ENCODE results near the gene CUTA. TPM values are rescaled to one million over a fixed set of nuclear protein-coding genes. Genes with fewer than 3 reads are reported as not detected.
"Not testable (repeated sequence)": the region's sequence is repeated elsewhere in the genome, so short reads cannot be mapped to it uniquely, and the experiment has no call there.

The CUTA gene
- polyA plus RNA-seq, 3 donors = 226 to 254 (median 240) TPM

DNA sequence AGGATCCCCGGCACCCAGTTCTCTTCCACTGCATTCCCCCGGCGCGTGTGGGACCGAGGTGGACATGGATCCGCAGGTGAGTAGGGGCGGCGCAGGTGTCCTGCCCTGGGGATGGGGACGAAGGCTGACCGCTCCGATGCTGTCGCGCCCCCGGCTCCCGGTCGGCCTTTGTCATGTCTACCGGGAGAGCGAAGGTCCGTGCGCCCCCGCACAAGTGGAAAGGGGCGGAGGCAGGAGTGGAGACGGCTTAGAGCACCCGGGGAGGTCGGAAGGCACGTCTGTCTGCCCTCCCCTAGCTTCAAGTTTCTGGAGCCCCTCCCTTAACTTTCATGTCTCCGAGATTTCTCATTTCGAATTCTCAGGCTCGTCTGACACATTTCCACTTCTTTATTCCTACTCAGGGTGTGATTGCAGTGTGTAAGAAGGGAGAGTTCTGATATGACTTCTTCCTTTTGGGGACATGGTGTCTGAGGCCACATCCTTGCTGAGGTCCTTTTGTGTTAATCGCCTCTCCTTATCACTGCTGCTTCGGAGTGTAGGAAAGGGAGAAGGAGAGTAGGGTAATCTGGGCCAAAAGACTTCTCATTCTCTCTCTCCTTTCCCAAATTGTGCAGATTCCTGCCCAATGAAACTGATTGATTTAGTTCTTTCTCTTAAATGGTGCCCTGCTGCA, 25.8 kb downstream of the CUTA start:
- no peak for DNase-seq (ENCODE audit: extremely low read depth in 1 of 11, low read depth in 9 of 11, low spot score in 4 of 11)

- peak; percentile 95 to 100 (median 99) for DNase-seq (ENCODE audit: extremely low read depth in 1 of 11, low read depth in 9 of 11, low spot score in 4 of 11)
These were observed 26.5 kb downstream of the CUTA start, which contains the start of gene KIFC1 for GRCh38 chr6:33391278-33391921. Gene KIFC1 (plus strand): TSS chr6:33391823. CDS start chr6:33391986, 163 bp downstream.

DNA sequence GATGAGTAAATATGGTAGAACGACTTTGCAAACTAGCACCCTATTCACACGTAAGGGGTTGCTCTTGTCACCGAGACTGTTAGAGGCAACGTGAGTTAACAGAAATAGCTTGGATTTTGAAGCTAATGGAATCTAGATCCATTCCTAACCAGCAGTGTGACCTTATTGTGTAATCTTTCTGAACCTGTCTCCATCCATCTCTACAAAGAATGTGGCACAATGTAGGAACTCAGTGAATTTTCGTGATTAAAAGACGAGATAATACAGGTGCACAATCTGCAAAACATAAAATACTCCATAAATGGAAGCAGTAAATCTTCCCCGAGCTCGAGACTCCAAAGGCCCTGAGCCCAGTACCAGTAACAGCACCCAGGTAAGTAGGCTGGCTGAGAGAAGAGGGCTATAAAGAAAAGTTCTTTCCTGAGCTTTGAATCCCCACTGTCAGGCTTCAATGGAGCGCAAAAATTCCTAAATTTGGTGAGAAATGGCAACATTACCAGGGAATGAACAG, 27.1 kb downstream of the CUTA start:
- DNase-seq (ENCODE audit: extremely low read depth in 1 of 11, low read depth in 9 of 11, low spot score in 4 of 11) = no peak

GRCh38 chr6:33390173-33390572, 27.7 kb downstream of the CUTA start:
- no peak for DNase-seq (ENCODE audit: extremely low read depth in 1 of 11, low read depth in 9 of 11, low spot score in 4 of 11)

- no peak for DNase-seq (ENCODE audit: extremely low read depth in 1 of 11, low read depth in 9 of 11, low spot score in 4 of 11)
These were observed 33.3 kb downstream of the CUTA start for GRCh38 chr6:33384581-33385020.

- no peak for DNase-seq (ENCODE audit: extremely low read depth in 1 of 11, low read depth in 9 of 11, low spot score in 4 of 11)
These were observed 34.3 kb downstream of the CUTA start for GRCh38 chr6:33383427-33384185.

DNA sequence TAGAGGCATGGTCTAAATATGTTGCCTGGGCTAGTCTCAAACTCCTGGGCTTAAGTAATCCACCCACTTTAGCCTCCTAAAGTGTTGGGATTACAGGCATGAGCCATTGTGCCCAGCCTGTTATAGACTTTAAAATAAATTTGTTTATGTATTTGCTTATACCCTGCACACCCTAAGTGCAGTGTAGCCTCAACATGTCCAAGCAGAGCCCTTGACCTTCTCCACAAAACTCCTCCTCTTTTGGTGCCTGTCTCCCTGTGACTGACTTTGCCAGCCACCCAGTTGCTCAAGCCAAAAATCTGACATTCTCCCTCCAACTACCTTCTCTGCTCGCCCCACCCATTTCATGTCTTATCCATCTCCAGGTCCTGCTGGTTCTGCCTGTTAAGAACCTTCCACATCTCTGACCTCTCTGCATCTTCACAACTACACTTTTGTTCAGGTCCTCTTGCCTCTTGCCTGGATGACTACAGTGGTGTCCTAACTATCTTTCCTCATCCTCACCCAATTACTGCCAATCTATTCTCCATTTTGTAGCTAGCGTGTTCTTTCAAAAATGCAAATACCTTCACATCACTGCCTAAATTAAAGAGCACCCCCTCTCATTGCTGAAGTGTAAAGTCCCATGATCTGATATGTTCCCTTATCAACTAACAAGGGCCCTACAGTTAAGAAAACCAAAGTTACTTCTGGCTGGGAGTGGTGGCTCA, 37.5 kb downstream of the CUTA start:
- no peak for DNase-seq (ENCODE audit: extremely low read depth in 1 of 11, low read depth in 9 of 11, low spot score in 4 of 11)

GRCh38 chr6:33379184-33379583, 38.7 kb downstream of the CUTA start:
- DNase-seq (ENCODE audit: extremely low read depth in 1 of 11, low read depth in 9 of 11, low spot score in 4 of 11) = not testable (repeated sequence)

DNA sequence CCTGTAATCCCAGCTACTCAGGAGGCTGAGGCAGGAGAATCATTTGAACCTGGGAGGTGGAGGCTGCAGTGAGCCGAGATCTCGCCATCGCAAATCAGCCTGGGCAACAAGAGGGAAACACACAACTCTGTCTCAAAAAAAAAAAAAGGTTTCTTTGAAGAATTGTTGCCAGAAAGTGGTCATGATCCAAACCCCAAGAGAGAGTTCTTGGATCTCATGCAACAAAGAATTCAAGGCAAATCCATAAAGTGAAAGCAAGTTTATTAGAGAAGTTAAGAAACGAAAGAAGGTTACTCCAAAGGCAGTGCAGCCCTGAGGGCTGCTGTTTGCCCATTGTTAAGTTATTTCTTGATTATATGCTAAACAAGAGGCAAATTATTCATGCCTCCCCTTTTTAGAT, 40.7 kb downstream of the CUTA start:
- DNase-seq (ENCODE audit: extremely low read depth in 1 of 11, low read depth in 9 of 11, low spot score in 4 of 11) = no peak

DNA sequence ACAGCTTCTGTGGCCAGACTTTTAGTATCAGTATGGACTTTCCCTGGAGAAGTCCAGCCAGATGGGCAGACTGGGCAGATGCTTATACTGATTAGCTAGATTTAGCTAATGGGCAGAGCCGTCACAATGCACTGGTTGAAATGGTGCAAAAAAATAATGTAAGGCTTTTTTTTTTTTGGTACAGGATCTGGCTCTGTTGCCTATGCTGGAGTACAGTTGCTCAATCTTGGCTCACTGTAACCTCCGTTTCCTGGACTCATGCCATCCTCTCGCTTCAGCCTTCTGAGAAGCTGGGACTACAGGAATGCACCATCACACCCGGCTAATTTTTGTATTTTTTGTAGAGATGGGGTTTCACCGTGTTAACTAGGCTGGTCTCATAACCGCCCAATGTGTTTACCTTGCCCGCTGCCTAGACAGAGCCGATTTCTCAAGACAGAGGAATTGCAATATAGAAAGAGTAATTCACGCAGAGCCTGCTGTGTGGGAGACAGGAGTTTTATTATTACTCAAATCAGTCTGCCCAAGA, 42.7 kb downstream of the CUTA start:
- peak in 3 of 11 donors; percentile 28 to 45 (median 31) for DNase-seq (ENCODE audit: extremely low read depth in 1 of 11, low read depth in 9 of 11, low spot score in 4 of 11)

- DNase-seq (ENCODE audit: extremely low read depth in 1 of 11, low read depth in 9 of 11, low spot score in 4 of 11) = no peak
These were observed 43.7 kb downstream of the CUTA start for GRCh38 chr6:33373960-33374910.

- peak in 2 of 11 donors; percentile 44 to 53 for DNase-seq (ENCODE audit: extremely low read depth in 1 of 11, low read depth in 9 of 11, low spot score in 4 of 11)
These were observed 45.3 kb downstream of the CUTA start for GRCh38 chr6:33372526-33373123.

- not testable (repeated sequence) for DNase-seq (ENCODE audit: extremely low read depth in 1 of 11, low read depth in 9 of 11, low spot score in 4 of 11)
These were observed 46.0 kb downstream of the CUTA start for GRCh38 chr6:33371901-33372300.

- not testable (repeated sequence) for DNase-seq (ENCODE audit: extremely low read depth in 1 of 11, low read depth in 9 of 11, low spot score in 4 of 11)
These were observed 50.2 kb downstream of the CUTA start for GRCh38 chr6:33367715-33368025.

DNA sequence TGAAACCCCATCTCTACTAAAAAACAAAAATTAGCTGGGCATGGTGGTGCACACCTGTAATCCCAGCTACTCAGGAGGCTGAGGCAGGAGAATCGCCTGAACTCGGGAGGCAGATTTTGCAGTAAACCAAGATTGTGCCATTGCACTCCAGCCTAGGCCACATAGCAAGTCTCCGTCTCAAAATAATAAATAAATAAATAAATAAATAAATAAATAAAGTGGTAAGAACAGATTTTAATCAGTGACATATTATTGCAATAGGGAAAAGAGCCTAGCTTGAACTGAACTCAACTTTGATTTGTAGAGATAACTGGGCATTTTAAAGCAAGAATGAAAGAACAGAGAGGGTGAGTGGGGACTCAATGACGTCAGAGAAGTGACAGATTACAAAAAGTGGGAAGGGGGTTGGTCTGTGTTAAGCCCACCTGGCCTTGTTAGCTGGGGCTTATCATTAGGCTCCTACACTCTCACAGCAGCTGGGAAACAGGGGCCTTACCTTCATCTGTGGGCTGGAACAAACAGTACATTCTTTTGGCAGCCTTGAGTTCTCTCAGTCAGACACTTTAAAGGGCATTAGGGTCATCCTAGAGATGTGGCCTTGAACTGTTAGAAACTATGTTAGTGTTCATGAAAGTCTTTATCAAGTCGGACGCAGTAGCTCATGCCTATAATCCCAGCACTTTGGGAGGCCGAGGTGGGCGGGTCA, 50.7 kb downstream of the CUTA start:
- DNase-seq (ENCODE audit: extremely low read depth in 1 of 11, low read depth in 9 of 11, low spot score in 4 of 11) = no peak

Measured in renal cortex interstitium (tissue), 11 donors.